Erythroblast (primary cell): ENCODE measurements around the gene MACROD2.

Source experiments
- GATA1 ChIP-seq: IDR thresholded peaks from 2 replicates; pipeline ENCODE4 v1.6.1; 2011; ENCODE audit warnings: low read depth, mild to moderate bottlenecking, control low read depth, low read length, moderate library complexity
- POLR2A ChIP-seq: IDR thresholded peaks from 2 replicates; pipeline ENCODE4 v1.6.1; 2011; ENCODE audit warnings: mild to moderate bottlenecking, low read length

- TF ChIP-seq POLR2A (no peak), GATA1 (no peak)
Observed at GRCh38 chr20:15767999-15768741, 1772.9 kb downstream of the MACROD2 start.
